Stimulated activated CD8-positive, alpha-beta memory T cell treated with anti-CD3 and anti-CD28 coated beads, Interleukin-7, amount 100 ng/mL, for 4 hours (primary cell): ENCODE results near the gene SLC6A4.

Experiments used
- DNase-seq, 2 donors: peaks; one replicate each; pipeline ENCODE4 v3.0.0-alpha.2; 2020; ENCODE audit warnings: low read depth in 2 of 2

Gene SLC6A4

GRCh38 chr17:30235386-30236296 is at the start of gene SLC6A4:
Gene SLC6A4 (minus strand): TSS chr17:30235697. CDS start chr17:30221958, 13,739 bp downstream.
- DNase-seq = no peak

GRCh38 chr17:30279156-30279555 is 43.7 kb upstream of the SLC6A4 start:
- no peak for DNase-seq

GRCh38 chr17:30278032-30278431 is 42.5 kb upstream of the SLC6A4 start:
- DNase-seq = no peak

GRCh38 chr17:30275911-30276310 is 40.4 kb upstream of the SLC6A4 start:
- no peak for DNase-seq

GRCh38 chr17:30274887-30275286 is 39.4 kb upstream of the SLC6A4 start:
- no peak for DNase-seq

GRCh38 chr17:30273373-30273772 is 37.9 kb upstream of the SLC6A4 start:
- no peak for DNase-seq

GRCh38 chr17:30271102-30271501 is 35.6 kb upstream of the SLC6A4 start:
- no peak for DNase-seq

GRCh38 chr17:30267625-30268024 is 32.1 kb upstream of the SLC6A4 start:
- DNase-seq = no peak

GRCh38 chr17:30263552-30264333 is 28.2 kb upstream of the SLC6A4 start:
- DNase-seq = no peak

GRCh38 chr17:30256756-30257506 is 21.4 kb upstream of the SLC6A4 start:
- DNase-seq = no peak

- no peak for DNase-seq
Measured at GRCh38 chr17:30254150-30254549, 18.7 kb upstream of the SLC6A4 start.

GRCh38 chr17:30253312-30253711 is 17.8 kb upstream of the SLC6A4 start:
- DNase-seq = no peak

- DNase-seq = no peak
Measured at GRCh38 chr17:30251931-30252330, 16.4 kb upstream of the SLC6A4 start.

GRCh38 chr17:30249460-30249859 is 14.0 kb upstream of the SLC6A4 start:
- no peak for DNase-seq

GRCh38 chr17:30248786-30249185 is 13.3 kb upstream of the SLC6A4 start:
- DNase-seq = no peak

- DNase-seq = no peak
Measured at GRCh38 chr17:30246460-30246859, 11.0 kb upstream of the SLC6A4 start.

GRCh38 chr17:30244853-30245385 is 9.4 kb upstream of the SLC6A4 start:
- DNase-seq = no peak

- no peak for DNase-seq
Measured at GRCh38 chr17:30243568-30243967, 8.1 kb upstream of the SLC6A4 start.

GRCh38 chr17:30243002-30243401 is 7.5 kb upstream of the SLC6A4 start:
- DNase-seq = no peak

GRCh38 chr17:30241051-30241450 is 5.6 kb upstream of the SLC6A4 start:
- no peak for DNase-seq

- no peak for DNase-seq
Measured at GRCh38 chr17:30240177-30240576, 4.7 kb upstream of the SLC6A4 start.

- no peak for DNase-seq
Measured at GRCh38 chr17:30239089-30239462, 3.6 kb upstream of the SLC6A4 start.
